ENCODE measurements around the gene SMAD5. TPM values are rescaled to one million over a fixed set of nuclear protein-coding genes. Genes with fewer than 3 reads are reported as not detected.

The SMAD5 gene
- total RNA-seq, 1 experiment from 2014 or later: 69.3 TPM

DNA sequence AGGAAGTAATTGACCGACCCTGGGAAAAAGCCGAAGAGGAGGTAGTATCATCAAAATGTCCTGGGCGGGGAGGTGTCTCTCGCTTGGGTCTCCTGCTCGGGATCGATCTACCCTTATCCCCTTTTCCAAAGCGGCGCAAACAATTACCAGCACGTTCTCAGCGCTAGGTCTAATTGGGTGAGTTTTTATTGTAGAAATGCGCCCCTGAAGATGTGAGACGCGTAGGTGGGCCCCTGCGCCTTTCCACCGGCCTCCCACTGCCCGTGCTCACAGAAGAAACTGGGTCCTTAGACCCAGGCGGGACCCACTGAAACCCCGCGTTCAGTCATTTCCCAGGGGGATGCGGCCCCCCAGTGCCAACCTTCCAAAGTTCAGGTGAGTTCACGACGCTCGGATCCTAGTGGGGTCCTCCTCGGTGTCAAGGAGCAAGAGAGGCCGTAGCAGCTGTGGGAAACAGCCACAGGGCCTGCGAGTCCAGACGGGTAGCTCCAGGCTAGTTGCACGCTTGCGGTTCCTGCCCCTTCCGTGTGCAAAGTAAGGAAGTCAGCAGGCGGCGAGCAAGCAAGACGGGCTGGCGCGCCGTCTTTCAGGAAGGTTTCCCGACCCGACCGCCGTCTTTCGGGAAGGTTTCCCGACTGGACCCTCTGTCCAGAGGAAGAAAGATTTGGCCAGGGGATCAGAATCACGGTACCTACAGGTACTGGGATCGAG, 58.8 kb downstream of the SMAD5 start:
- TF ChIP-seq, protein P1, sequence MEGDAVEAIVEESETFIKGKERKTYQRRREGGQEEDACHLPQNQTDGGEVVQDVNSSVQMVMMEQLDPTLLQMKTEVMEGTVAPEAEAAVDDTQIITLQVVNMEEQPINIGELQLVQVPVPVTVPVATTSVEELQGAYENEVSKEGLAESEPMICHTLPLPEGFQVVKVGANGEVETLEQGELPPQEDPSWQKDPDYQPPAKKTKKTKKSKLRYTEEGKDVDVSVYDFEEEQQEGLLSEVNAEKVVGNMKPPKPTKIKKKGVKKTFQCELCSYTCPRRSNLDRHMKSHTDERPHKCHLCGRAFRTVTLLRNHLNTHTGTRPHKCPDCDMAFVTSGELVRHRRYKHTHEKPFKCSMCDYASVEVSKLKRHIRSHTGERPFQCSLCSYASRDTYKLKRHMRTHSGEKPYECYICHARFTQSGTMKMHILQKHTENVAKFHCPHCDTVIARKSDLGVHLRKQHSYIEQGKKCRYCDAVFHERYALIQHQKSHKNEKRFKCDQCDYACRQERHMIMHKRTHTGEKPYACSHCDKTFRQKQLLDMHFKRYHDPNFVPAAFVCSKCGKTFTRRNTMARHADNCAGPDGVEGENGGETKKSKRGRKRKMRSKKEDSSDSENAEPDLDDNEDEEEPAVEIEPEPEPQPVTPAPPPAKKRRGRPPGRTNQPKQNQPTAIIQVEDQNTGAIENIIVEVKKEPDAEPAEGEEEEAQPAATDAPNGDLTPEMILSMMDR (conservative IDR thresholded peaks at IDR 0.05): no peak
- Histone ChIP-seq H4K5ac (ENCODE audit: insufficient read length, low read depth, low read length) (no peak overlapping the region), H3K9ac (ENCODE audit: extremely low read depth, insufficient read length, low read length) (no peak overlapping the region), H3K4me2 (ENCODE audit: insufficient read depth, insufficient read length, low read length) (peak overlapping the region; percentile 69), H3K56ac (ENCODE audit: insufficient read length, low read depth, low read length) (no peak overlapping the region), H2BK15ac (ENCODE audit: low read depth, low read length) (no peak overlapping the region), H3K4ac (ENCODE audit: low read depth, low read length) (no peak overlapping the region), H2AK5ac (ENCODE audit: insufficient read length, low read length) (no peak overlapping the region), H3T11ph (ENCODE audit: low read length) (no peak overlapping the region), H2BK120ac (ENCODE audit: low read depth, low read length, poor library complexity, severe bottlenecking) (no peak overlapping the region), H3K23ac (ENCODE audit: insufficient read length, low read depth, low read length) (no peak overlapping the region), H3K79me1 (ENCODE audit: insufficient read depth, low read depth, low read length, poor library complexity, severe bottlenecking) (no peaks in the 10 kb centered on the region), H4K91ac (ENCODE audit: insufficient read length, low read depth, low read length) (no peak overlapping the region), H4K8ac (replicated peaks; ENCODE audit: insufficient read length, low read depth, low read length) (no peak overlapping the region), H2BK12ac (ENCODE audit: insufficient read length, low read depth, low read length) (no peak overlapping the region), H2BK20ac (ENCODE audit: low read depth, low read length, poor library complexity, severe bottlenecking) (no peak overlapping the region), H3K23me2 (ENCODE audit: insufficient read length, low read depth, low read length, poor library complexity, severe bottlenecking) (peaks cover 16% of the 10 kb centered on the region), H3K14ac (ENCODE audit: insufficient read depth, low read length) (0 out of 2 replicates have a peak overlapping the region, but pooled peaks have one; percentile 9), H3K9me3 (ENCODE audit: control insufficient read depth, low read depth, low read length) (no peaks in the 10 kb centered on the region), H4K20me1 (ENCODE audit: control insufficient read depth, insufficient read depth, insufficient read length) (no peaks in the 10 kb centered on the region), H2BK5ac (ENCODE audit: insufficient read length, low read length) (no peak overlapping the region), H3K27ac (ENCODE audit: insufficient read length, low read depth, low read length) (no peak overlapping the region), H3K27me3 (ENCODE audit: insufficient read depth, low read length) (peaks cover 59% of the 10 kb centered on the region), H3K18ac (ENCODE audit: insufficient read length, low read depth, low read length) (no peak overlapping the region), H3K79me2 (ENCODE audit: insufficient read depth, low read length) (no peaks in the 10 kb centered on the region), H2AFZ (ENCODE audit: low read length) (no peak overlapping the region), H3K4me1 (ENCODE audit: insufficient read depth, low read length) (no peaks in the 10 kb centered on the region)
- Mint-ChIP-seq H3K27ac (no peak overlapping the region), H3K27me3 (ENCODE audit: low read depth) (peaks cover 83% of the 10 kb centered on the region), H3K4me1 (peaks cover 16 to 23% of the 10 kb centered on the region in 2 experiments), H3K36me3 (ENCODE audit: insufficient read depth in 1 of 3, low read depth in 3 of 3) (peaks cover 9 to 20% (median 10%) of the 10 kb centered on the region in 3 experiments; a peak in 6 of 7 replicates), H3K4me3 (peak overlapping the region; percentile 62 to 84), H3K9me3 (no peaks in the 10 kb centered on the region)
- DNase-seq: peak; percentile 60
- no CpG with 5 or more reads among the region's 44 CpGs for WGBS (ENCODE audit: extremely low coverage, insufficient read length, low lambda C conversion rate)

Data from H9 (cell line).